Endothelial cell of umbilical vein (primary cell): ENCODE results near the gene PHF24.

Experiments
- EZH2 ChIP-seq: IDR thresholded peaks from 2 replicates; pipeline ENCODE4 v1.6.1; 2012; ENCODE audit warnings: borderline replicate concordance, low read depth, mild to moderate bottlenecking, moderate library complexity, low read length, inconsistent platforms; ENCODE audit not compliant: severe bottlenecking
- GATA2 ChIP-seq: IDR thresholded peaks from 2 replicates; pipeline ENCODE4 v1.7.0; 2011; ENCODE audit warnings: low read depth, mild to moderate bottlenecking, moderate library complexity, mixed read lengths, low read length; ENCODE audit not compliant: insufficient read length, insufficient read depth
- JUN ChIP-seq: IDR thresholded peaks from 2 replicates; pipeline ENCODE4 v1.6.1; 2011; ENCODE audit warnings: borderline replicate concordance, low read depth; ENCODE audit not compliant: insufficient read length, insufficient read depth
- POLR2A ChIP-seq: IDR thresholded peaks from 2 replicates; pipeline ENCODE4 v1.6.1; 2012; ENCODE audit warnings: low read depth, mild to moderate bottlenecking, control low read depth, low read length
- POLR2AphosphoS5 ChIP-seq: IDR thresholded peaks from 2 replicates; pipeline ENCODE4 v1.6.1; 2012; ENCODE audit warnings: low read depth, mild to moderate bottlenecking, control low read depth, low read length, moderate library complexity; ENCODE audit not compliant: insufficient read depth
- TF ChIP-seq, protein P1 (sequence below), 2 donors: IDR thresholded peaks; 1 replicate in 1 of 2; 2 replicates in 1 of 2; pipeline ENCODE4 v1.5.1; 2011; ENCODE audit warnings: low read length in 2 of 2, mild to moderate bottlenecking in 2 of 2, moderate library complexity in 2 of 2, control low read depth in 1 of 2, inconsistent platforms in 1 of 2, low read depth in 1 of 2; ENCODE audit not compliant: insufficient read depth in 1 of 2; ENCODE audit errors: extremely low read depth in 1 of 2
- TF ChIP-seq, protein P2 (sequence below): IDR thresholded peaks from 2 replicates; pipeline ENCODE4 v1.6.1; 2011; ENCODE audit not compliant: insufficient read depth, insufficient read length

DNA sequence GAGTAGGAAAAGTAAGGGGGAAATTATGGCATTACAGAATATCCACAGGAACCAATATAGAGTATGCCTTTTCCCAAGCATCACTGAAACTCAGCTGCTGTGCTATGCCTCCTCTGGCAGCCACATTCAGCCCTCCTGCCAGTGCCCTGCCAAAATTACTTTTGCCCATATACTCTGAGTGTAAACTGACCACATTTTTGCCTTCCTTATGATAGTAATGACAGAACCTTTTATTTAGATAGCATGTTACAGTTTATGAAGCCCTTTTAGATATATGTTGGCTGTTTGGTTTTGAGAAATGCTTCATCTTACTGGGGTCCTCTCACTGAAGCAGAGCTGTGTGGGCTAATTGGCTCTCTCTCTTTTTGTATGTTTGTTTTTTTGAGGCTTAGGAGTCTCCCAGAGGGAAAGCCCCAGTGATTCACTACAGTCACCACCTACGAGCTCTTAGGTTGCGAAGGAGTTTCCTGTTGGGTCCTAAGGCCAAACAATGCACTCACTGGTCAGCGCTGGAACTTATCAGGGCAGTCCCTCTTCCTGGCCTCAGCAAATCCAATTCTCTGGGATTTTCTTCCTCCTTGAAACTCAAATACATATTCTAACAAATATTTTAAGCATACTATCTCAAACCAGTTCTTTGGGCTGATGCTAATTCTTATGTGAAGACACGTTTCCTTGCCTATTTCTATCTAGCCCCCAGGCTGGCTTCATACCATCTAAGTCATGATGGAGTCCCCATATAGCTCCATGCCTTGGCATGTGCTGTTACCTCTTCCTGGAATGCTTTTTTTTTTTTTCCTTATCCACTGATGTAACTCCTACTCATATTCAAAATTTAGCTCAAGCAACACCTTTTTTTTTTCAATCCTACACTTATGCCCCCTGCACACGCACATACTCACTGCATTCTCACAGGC lies 3.7 kb downstream of the PHF24 start:
- TF ChIP-seq EZH2 (no peak), POLR2A (no peak), POLR2AphosphoS5 (no peak), GATA2 (no peak), JUN (no peak)
- TF ChIP-seq, protein P1, sequence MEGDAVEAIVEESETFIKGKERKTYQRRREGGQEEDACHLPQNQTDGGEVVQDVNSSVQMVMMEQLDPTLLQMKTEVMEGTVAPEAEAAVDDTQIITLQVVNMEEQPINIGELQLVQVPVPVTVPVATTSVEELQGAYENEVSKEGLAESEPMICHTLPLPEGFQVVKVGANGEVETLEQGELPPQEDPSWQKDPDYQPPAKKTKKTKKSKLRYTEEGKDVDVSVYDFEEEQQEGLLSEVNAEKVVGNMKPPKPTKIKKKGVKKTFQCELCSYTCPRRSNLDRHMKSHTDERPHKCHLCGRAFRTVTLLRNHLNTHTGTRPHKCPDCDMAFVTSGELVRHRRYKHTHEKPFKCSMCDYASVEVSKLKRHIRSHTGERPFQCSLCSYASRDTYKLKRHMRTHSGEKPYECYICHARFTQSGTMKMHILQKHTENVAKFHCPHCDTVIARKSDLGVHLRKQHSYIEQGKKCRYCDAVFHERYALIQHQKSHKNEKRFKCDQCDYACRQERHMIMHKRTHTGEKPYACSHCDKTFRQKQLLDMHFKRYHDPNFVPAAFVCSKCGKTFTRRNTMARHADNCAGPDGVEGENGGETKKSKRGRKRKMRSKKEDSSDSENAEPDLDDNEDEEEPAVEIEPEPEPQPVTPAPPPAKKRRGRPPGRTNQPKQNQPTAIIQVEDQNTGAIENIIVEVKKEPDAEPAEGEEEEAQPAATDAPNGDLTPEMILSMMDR (IDR thresholded peaks at IDR 0.05; ENCODE audit: extremely low read depth in 1 of 2, insufficient read depth in 1 of 2, low read depth in 1 of 2, low read length in 2 of 2) = no peak
- TF ChIP-seq, protein P2, sequence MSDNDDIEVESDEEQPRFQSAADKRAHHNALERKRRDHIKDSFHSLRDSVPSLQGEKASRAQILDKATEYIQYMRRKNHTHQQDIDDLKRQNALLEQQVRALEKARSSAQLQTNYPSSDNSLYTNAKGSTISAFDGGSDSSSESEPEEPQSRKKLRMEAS = no peak
